SU-DHL-6 (cell line): ENCODE measurements around the gene NPAS3.

Experiments
- H2AFZ ChIP-seq: fragments of 200-600 bp; sonication (generic); 2 replicates; pipeline ENCODE4 v1.6.1; 2014; ENCODE audit warnings: low read depth, mild to moderate bottlenecking, moderate library complexity, mixed read lengths, antibody characterized with exemption, low read length; ENCODE audit not compliant: severe bottlenecking
- H3F3A ChIP-seq: fragments of 200-600 bp; shearing (Covaris generic); 2 replicates; pipeline ENCODE4 v1.6.0; 2016; ENCODE audit warnings: antibody characterized with exemption, mild to moderate bottlenecking; ENCODE audit not compliant: insufficient read depth
- H3K27ac ChIP-seq: fragments of 200-600 bp; sonication (generic); 2 replicates; pipeline ENCODE4 v1.5.1; 2016; ENCODE audit warnings: low read depth, mild to moderate bottlenecking, low read length, moderate library complexity, mixed read lengths
- H3K27me3 ChIP-seq: fragments of 200-600 bp; sonication (generic), shearing (Covaris generic); 2 replicates; pipeline ENCODE4 v1.6.0; 2014; ENCODE audit warnings: mild to moderate bottlenecking, low read length
- H3K36me3 ChIP-seq: fragments of 200-600 bp; sonication (generic); 2 replicates; pipeline ENCODE4 v1.6.1; 2014; ENCODE audit warnings: mild to moderate bottlenecking, low read length, mixed read lengths
- H3K4me2 ChIP-seq: fragments of 300-600, 200-600 bp; shearing (Covaris generic), sonication (generic); 2 replicates; pipeline ENCODE4 v1.6.0; 2014; ENCODE audit warnings: low read length, low read depth, mild to moderate bottlenecking; ENCODE audit not compliant: poor library complexity, severe bottlenecking
- H3K4me3 ChIP-seq: fragments of 200-600 bp; sonication (generic); 2 replicates; pipeline ENCODE4 v1.5.1; 2014; ENCODE audit warnings: antibody characterized with exemption, low read length, mild to moderate bottlenecking, mixed read lengths; ENCODE audit not compliant: insufficient read depth, poor library complexity, severe bottlenecking
- H3K79me2 ChIP-seq: fragments of 200-600 bp; sonication (generic); 2 replicates; pipeline ENCODE4 v1.6.1; 2014; ENCODE audit warnings: mild to moderate bottlenecking, low read length, moderate library complexity; ENCODE audit not compliant: insufficient read depth
- H3K9ac ChIP-seq: fragments of 200-600 bp; sonication (generic); 2 replicates; pipeline ENCODE4 v1.7.0; 2014; ENCODE audit warnings: mild to moderate bottlenecking, low read length
- H3K9me2 ChIP-seq: fragments of 200-600 bp; sonication (generic); replicated peaks from 2 replicates; pipeline ENCODE4 v1.6.1; 2014; ENCODE audit warnings: low read length; ENCODE audit not compliant: insufficient read depth
- H3K9me3 ChIP-seq: fragments of 200-600 bp; sonication (generic); 2 replicates; pipeline ENCODE4 v1.6.1; 2014; ENCODE audit warnings: low read length, mixed read lengths; ENCODE audit not compliant: insufficient read depth
- H4K20me1 ChIP-seq: fragments of 200-600 bp; sonication (generic); 2 replicates; pipeline ENCODE4 v1.6.1; 2014; ENCODE audit warnings: low read depth, mild to moderate bottlenecking, antibody characterized with exemption, low read length, moderate library complexity, mixed read lengths
- EZH2phosphoT487 ChIP-seq: fragments of 200-600 bp; sonication (generic), shearing (Covaris generic); conservative IDR thresholded peaks from 2 replicates; pipeline ENCODE4 v1.6.1; 2018; ENCODE audit warnings: mild to moderate bottlenecking, antibody characterized with exemption, low read length, moderate library complexity, mixed read lengths
- TF ChIP-seq, protein P1 (sequence below): fragments of 200-600 bp; sonication (generic); IDR thresholded peaks from one replicate; pipeline ENCODE4 v1.5.1; 2017; ENCODE audit warnings: antibody characterized with exemption, mild to moderate bottlenecking, low read length, moderate library complexity; ENCODE audit not compliant: insufficient read depth, poor library complexity, severe bottlenecking

The NPAS3 gene

DNA sequence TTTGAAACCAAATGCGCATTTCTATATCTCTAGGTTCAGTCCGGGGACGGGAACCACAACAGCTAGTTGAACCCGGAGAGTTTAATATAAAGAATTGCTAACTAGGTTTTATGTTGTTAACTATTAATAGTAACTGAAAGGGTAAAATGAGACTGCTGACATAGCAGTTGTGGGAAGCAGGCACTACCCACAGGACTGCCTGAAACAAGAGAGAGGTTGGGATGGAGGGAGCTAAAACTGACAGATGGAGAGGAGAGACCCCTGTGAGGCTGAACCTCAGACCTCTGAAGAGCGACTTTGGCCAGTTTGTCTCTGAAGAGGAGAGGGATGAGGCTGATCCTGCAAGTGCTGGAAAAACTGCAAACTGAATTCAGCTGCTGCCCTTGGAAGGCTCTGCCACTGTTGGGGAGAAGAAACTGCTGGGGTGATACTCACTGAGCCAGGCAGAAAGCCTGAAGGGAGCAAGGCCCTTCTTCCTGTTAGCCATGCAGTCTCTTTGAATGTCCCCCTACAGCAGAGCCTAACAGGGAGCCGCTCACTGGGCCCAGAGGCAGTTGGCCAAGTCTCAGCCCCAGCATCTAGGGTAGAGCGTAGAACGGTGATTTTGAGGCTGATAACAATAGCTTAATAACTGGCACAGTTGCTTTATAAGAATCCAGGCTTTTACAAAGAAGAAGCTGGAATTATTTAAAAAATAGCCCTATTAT, 172.2 kb downstream of the NPAS3 start:
- Histone ChIP-seq H3K27ac (no peak overlapping the region), H3K4me3 (no peak overlapping the region), H3K4me2 (no peak overlapping the region), H3F3A (no peaks in the 10 kb centered on the region), H3K27me3 (no peaks in the 10 kb centered on the region), H3K9me2 (no peaks in the 10 kb centered on the region), H2AFZ (no peak overlapping the region), H3K36me3 (no peaks in the 10 kb centered on the region), H3K9me3 (no peaks in the 10 kb centered on the region), H3K79me2 (no peaks in the 10 kb centered on the region), H3K9ac (no peak overlapping the region), H4K20me1 (no peaks in the 10 kb centered on the region)
- TF ChIP-seq, protein P1, sequence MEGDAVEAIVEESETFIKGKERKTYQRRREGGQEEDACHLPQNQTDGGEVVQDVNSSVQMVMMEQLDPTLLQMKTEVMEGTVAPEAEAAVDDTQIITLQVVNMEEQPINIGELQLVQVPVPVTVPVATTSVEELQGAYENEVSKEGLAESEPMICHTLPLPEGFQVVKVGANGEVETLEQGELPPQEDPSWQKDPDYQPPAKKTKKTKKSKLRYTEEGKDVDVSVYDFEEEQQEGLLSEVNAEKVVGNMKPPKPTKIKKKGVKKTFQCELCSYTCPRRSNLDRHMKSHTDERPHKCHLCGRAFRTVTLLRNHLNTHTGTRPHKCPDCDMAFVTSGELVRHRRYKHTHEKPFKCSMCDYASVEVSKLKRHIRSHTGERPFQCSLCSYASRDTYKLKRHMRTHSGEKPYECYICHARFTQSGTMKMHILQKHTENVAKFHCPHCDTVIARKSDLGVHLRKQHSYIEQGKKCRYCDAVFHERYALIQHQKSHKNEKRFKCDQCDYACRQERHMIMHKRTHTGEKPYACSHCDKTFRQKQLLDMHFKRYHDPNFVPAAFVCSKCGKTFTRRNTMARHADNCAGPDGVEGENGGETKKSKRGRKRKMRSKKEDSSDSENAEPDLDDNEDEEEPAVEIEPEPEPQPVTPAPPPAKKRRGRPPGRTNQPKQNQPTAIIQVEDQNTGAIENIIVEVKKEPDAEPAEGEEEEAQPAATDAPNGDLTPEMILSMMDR = no peak
- TF ChIP-seq EZH2phosphoT487 = no peak

DNA sequence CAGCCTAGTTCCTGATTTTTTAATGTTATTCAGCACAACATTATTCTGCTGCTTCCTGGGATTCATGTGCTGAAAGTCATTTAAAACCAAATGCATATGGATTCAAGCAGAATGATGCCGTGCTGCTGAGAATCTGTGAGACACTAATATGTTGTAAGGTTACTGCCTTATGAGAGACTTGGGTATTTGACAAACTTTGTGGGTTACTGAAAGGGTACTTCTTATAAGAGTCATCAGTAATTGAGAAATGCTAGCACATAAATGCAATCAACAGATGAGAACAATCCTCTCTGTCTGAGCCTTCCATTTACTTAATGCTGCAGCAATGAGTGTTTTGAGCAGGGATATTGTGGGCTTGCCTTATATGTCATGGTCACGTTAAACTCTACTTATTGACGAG, 175.7 kb downstream of the NPAS3 start:
- no peaks in the 10 kb centered on the region for H3K79me2 ChIP-seq
- no peaks in the 10 kb centered on the region for H3K9me2 ChIP-seq
- no peaks in the 10 kb centered on the region for H4K20me1 ChIP-seq
- no peaks in the 10 kb centered on the region for H3K36me3 ChIP-seq
- H3K4me3 ChIP-seq = no peak overlapping the region
- H3K4me2 ChIP-seq = no peak overlapping the region
- H3F3A ChIP-seq = no peaks in the 10 kb centered on the region
- H3K9me3 ChIP-seq = no peaks in the 10 kb centered on the region
- H2AFZ ChIP-seq = no peak overlapping the region
- TF ChIP-seq, protein P1 = no peak
- TF ChIP-seq EZH2phosphoT487 = no peak
- H3K27ac ChIP-seq = no peak overlapping the region
- no peak overlapping the region for H3K9ac ChIP-seq
- no peaks in the 10 kb centered on the region for H3K27me3 ChIP-seq

DNA sequence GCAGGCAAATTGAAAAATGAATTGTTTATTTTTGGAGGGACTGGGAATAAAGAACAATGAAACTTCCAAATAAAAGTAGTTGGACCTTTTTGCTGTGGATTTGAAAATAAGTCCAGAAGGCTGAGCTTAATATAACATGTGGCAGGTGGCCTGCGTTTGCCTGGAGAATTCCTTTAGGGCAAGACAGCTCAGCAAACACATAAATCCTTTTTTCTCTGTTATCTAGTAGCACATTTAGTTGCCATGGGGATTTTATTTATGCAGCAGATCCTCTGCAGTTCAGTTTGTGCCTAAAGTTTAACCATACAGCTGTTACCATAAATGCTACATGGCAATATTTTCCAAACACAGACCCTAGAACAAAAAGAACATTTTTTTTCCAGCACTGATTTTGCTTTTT, 180.0 kb downstream of the NPAS3 start:
- no peaks in the 10 kb centered on the region for H3K9me2 ChIP-seq
- H3K36me3 ChIP-seq = no peaks in the 10 kb centered on the region
- H3K27me3 ChIP-seq = no peaks in the 10 kb centered on the region
- H3K4me2 ChIP-seq = no peak overlapping the region
- TF ChIP-seq, protein P1 = no peak
- TF ChIP-seq EZH2phosphoT487 = no peak
- H4K20me1 ChIP-seq = no peaks in the 10 kb centered on the region
- H3K9ac ChIP-seq = no peak overlapping the region
- no peak overlapping the region for H3K27ac ChIP-seq
- H3F3A ChIP-seq = no peaks in the 10 kb centered on the region
- H2AFZ ChIP-seq = no peak overlapping the region
- H3K4me3 ChIP-seq = no peak overlapping the region
- H3K9me3 ChIP-seq = no peaks in the 10 kb centered on the region
- H3K79me2 ChIP-seq = no peaks in the 10 kb centered on the region
